HG03558 (cell line): ENCODE results near the gene FRMD4A.
"Not testable (repeated sequence)": the region's sequence is repeated elsewhere in the genome, so short reads cannot be mapped to it uniquely, and the experiment has no call there.

ENCODE experiments used
- ATAC-seq: cut with Tn5 transposase; IDR thresholded peaks from one replicate; pipeline ENCODE4 v1.9.1; 2021; ENCODE audit warnings: moderate number of reproducible peaks; ENCODE audit not compliant: unreplicated experiment; ENCODE audit errors: extremely low read depth

Gene FRMD4A

DNA sequence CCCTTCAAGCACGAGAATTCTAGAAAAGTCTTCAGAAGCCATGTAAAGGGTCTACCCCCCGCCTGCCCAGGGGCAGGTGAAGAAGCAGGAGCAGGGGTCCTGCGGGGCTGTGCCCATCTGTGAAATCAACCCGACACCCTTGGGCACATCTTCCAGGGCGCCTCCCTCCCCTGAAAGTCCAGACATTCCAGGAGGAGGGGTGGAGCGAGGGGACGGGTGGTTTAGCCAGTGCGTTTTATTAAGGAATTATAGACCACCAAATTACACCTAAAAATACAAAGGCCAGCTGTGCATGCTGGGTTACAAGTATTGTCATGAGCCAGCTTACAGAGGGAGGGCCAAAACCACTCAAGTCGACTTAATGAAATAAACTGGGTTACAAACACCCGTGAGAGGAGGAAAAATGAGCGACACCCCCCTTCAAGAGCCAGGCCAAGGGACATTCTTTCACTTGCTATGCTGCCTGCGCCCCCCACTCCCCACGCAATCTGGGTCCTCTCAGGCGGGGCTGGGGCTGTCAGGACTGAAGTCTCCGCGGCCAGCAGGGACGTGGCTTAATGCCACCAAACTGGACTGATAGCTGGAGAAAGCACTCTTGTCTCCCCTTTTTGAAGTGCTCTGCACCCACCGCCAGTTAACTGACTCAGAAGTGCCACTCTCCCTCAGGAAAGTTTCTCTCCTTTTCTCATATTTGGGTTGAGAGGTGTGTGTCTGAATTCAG, 360.3 kb downstream of the FRMD4A start:
- no peak for ATAC-seq

DNA sequence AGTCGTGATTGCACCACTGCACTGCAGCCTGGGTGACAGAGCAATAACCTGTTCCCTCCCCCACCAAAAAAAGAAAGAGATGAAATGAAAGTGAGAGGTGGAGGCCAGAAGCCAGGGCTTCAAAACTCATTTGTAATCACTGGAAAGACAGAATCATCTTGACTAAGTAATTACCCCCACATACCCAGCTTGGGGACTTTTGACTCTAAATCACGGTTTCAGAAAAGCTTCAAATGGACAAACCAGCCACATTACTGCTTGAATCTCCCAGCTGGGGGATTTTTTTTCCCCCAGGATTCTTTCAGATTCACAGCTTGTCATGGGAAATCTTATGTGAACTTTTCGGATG, 361.0 kb downstream of the FRMD4A start:
- ATAC-seq: no peak

- ATAC-seq: no peak
These were observed 361.5 kb downstream of the FRMD4A start for GRCh38 chr10:13969118-13969791.

DNA sequence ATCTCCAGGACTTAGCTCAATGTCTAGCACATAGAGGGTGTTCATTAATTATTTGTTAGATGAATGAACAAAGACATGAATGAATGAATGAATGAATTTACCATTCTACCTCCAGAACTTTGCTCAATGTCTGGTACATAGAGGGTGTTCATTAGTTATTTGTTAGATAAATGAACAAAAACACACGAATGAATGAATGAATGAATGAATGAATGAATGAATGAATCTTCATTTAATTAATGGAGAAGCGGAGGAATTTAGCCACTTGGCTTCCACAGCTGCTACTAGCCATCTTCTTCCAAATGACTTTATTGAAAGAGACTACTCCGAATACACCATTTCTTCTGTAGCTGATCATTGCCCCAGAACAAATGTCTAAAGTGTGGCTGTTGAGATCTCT, 368.9 kb downstream of the FRMD4A start:
- no peak for ATAC-seq

GRCh38 chr10:13961097-13961496, 369.6 kb downstream of the FRMD4A start:
- no peak for ATAC-seq

DNA sequence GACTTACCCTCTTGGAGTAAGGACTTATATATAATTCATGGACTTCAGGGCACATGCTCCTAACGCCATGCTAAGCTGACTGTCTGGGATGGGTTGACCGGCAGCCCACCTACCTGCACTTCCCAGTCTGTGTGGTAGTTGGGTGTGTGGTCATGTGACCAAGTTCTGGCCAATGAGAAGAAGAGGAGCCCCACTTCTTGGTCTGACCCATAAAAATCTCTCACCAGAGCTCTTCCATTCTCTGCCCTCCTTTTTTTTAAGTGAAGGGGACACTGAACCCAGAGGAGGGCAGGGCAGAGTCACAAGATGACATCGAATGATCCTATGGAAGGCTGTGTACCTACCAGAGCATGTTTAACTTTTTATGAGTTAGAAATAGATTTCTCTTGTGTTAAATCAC, 370.1 kb downstream of the FRMD4A start:
- ATAC-seq: no peak

GRCh38 chr10:13959443-13960359, 371.0 kb downstream of the FRMD4A start:
- ATAC-seq: no peak

DNA sequence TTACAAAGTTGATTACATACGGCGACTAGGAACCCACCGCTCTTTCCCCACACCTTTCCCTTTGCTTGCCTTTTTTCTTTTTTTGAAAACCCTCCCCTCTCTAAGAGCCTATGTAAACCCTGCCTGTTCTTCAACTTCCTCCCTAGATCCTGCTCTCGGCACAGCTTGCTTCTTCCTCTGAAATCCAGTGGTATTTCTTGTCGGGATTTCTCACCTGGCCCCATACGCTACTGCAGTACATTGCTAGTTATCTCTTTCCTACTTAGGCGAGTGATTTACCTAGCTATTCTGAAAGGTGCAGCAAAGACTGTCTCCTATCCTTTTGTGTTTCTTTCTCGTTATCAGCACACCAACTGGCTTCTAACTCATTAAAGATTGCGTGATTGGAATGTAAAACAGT, 372.9 kb downstream of the FRMD4A start:
- no peak for ATAC-seq

GRCh38 chr10:13956826-13957225, 373.9 kb downstream of the FRMD4A start:
- no peak for ATAC-seq

- no peak for ATAC-seq
These were observed 375.2 kb downstream of the FRMD4A start for GRCh38 chr10:13955409-13956068.

DNA sequence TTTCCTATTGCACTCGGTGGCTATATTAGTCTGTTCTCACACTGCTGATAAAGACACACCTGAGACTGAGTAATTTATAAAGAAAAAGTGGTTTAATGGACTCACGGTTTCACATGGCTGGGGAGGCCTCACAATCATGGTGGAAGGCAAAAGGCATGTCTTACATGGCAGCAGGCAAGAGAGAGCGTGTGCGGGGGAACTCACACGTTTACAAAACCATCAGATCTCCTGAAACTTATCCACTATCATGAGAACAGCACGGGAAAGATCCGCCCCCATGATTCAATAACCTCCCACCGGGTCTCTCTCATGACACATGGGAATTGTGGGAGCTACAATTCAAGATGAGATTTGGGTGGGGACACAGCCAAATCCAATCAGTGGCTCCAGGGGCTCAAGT, 376.5 kb downstream of the FRMD4A start:
- ATAC-seq: not testable (repeated sequence)

DNA sequence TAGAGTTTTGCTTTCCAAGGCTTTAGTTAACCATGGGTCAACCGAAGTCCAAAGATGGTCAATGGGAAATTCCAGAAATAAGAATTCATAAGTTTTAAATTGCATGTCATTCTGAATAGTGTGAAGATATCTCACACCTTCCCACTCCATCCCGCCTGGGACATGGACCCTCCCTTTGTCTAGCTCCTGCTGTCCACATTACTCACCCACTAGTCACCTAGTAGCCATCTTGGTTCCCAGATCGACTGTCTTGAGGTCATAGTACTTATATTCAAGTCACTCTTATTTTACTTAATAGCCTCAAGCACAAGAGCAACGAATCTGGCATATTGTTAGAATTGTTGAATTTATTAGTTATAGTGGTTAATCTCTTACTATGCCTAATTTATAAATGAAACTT, 377.4 kb downstream of the FRMD4A start:
- ATAC-seq: no peak

DNA sequence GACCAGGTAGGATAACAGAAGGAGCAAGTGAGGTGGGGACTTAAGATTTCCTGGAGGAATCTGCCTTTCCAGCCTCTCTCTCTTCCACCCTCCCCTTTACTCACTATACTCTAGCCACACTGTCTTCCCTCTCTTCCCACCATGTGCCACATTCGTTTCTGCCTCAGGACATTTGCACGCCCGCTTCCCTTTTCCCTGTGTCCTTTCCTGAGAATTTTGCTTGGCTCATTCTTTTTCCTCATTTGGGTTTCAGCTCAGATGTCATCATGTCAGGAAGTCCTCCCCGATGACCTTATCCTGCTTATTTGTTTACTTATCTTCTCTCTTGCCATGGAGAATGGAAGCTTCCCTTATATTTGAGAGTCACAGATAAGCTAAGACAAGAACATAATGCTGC, 380.2 kb downstream of the FRMD4A start:
- ATAC-seq: no peak

DNA sequence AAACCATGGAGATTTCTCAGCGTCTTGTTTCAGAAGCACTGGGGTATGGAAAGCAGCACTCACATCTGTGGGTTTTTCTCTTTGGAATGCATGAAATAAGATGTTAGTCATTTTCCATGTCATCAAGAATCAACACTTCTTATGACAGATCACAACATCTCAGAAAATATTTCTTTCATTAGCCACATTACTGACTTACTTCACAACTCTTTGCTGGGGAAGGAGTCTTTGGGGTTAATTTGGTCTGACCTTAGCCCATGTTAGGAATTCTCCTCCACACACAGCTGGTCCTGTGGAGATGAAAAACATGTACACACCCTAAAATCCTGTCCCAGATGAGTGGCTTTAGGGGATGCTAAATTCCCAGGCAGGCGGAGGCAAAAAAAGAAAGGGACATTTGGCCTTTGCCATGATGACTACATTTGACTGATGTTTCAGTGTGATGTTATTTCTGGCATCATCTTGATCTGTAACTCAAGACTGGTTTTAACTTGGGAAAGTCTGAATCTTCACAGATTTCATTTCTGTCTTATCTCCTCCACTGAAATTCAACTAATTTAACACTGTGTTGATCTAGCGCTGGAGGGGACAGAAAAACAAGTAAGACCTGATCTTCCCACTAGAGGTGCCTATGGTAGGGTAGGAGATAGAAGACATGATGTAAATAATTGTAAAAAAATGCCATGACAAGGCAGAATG, 380.7 kb downstream of the FRMD4A start:
- ATAC-seq: no peak

DNA sequence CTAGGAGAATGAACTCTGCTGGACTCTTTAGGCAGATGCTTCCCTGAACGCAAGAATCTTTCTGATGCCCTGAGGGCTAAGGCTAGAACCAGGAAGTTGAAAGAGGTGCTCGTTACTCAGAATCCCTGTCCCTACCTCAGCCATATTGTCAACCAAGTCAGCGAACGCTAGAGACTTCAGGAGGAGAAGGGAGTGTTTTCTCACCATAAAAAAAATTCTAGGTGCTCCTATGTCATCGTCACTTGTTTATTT, 384.6 kb downstream of the FRMD4A start:
- ATAC-seq: no peak

- ATAC-seq: no peak
These were observed 385.1 kb downstream of the FRMD4A start for GRCh38 chr10:13945390-13946208.

DNA sequence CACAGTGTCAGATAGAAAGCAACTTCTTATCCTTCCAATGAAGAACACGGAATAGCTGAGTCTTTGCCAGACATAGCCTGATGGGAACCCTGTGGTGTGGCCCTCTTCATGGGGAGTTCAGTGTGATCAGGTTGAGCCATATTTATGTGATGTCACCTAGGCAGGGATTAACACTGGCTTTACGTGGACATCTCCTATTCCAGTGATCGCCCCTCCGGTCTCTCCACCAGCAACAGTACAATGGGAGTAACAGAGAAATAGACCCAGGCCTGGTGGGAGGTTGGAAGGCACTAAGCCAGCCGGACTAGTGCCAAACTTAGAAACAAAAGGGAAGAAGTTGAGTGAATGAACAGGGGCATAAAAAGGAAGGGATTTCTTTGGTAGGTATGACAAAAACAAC, 385.9 kb downstream of the FRMD4A start:
- ATAC-seq: no peak

GRCh38 chr10:13943735-13944398, 386.9 kb downstream of the FRMD4A start:
- ATAC-seq: no peak

GRCh38 chr10:13942035-13942434, 388.7 kb downstream of the FRMD4A start:
- ATAC-seq: no peak
